SHP77 treated with DMSO at 0.1 percent for 48 hours (cell line): ENCODE results near the gene FNDC3A.
"Not testable (repeated sequence)": the region's sequence is repeated elsewhere in the genome, so short reads cannot be mapped to it uniquely, and the experiment has no call there.

Experiments used
- DNase-seq: peaks from one replicate; lab custom pipeline; 2025; lab: John Stamatoyannopoulos, UW

FNDC3A gene

DNA sequence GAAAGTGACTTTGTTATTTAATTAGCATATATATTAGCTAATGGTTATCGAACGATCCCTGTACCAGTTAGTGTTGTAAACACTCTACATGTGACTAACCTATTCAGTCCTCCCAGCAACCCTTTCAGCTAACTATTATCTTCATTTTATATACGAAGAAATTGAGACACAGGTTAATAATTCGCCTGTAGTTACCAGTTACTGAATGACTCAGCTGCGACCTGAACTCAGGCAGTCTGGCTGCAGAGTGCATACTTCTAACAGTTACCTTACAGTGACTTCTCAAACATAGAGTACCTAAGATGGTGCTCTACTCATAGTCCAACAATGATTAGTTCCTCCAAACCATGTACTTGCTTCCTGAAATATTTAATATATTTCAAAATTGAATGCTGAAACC, 117.7 kb downstream of the FNDC3A start:
- DNase-seq, result no peak

DNA sequence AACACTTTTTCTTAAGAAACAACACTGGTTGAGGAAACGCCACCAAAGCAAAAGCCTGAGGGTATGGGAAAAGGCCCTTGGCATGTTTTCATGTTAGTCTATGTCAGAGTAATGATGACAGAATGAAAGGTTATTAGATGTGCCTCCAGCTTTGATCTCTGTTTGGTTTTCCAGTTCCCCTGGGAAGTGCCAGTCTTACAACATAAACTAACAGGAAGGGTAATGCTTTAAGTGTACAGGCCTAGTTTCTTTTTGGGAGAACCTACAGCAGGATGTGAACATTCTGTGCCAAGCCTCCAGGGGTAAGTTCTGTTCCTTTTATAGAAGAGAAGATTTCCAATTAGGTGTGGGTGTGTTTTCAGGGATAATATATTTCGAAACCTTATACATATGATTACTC, 121.7 kb downstream of the FNDC3A start:
- DNase-seq, result no peak

DNA sequence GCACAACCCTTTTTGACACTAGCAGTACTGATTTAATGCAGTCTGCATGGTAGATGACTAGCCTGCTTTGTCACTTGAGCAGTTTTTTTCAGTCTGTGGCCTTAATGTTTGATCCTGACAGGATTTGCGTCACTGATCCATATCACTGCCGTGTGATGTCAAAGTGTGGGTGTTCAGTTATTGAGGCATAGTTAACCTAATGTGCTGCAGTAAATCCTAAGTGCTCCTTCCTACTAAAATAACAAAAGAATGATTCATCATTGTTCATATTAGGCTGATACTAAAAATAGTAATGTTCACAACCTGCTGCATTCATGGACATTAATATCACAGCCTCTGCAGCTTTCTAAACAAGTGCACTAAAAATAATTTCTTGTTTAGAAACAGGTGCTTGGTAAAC, 122.5 kb downstream of the FNDC3A start:
- peak; percentile 37 for DNase-seq

DNA sequence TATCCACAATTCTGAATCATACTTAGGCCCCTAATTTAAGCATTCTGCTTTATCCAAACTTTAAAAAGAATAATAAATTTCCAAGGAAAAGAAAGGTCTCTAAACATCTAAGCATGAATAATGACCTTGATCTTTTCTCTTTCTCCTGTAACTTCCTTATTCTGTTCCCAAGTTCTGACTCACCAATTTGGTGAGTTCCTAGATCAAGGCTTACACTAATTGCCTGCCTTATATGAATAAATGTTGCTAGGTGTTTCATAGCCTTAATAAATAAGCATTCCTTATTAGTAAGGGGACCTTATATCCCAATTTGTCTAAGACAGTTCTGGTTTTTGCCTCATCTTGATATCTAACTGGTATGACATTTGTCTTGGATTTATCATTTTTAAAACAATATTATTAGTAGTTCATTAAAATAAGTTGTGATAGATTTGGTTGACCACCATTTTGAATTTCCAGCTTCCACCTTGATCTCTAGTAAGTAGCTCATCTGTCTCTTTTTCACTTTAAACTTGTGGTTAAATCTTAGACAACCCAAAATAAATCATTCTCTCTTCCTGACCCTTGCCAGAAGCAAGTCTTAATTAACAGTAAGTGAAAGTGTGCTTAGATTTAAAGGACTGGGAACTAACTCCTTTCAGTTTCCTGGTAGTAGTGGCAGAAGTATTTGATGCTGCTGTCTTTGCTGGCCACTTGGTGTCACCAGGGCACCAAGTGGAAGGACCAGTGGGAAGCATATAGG, 123.2 kb downstream of the FNDC3A start:
- DNase-seq, result no peak

DNA sequence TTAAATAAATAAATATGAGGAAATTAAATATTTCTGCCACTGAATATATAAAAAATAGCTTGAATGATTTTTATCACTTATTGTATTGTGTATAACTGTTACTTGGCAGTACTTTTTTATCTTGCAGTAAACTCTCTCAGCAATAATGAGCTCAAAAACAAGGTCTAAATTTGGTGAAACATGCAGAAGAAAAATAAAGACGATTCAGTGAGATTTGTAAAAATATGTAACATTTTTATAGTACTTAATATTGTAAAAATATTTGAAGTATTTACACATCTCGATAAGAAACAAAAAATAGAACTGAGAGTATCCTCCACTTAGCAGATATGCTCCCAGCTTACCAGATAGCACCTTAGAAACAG, 123.8 kb downstream of the FNDC3A start:
- DNase-seq, result no peak

DNA sequence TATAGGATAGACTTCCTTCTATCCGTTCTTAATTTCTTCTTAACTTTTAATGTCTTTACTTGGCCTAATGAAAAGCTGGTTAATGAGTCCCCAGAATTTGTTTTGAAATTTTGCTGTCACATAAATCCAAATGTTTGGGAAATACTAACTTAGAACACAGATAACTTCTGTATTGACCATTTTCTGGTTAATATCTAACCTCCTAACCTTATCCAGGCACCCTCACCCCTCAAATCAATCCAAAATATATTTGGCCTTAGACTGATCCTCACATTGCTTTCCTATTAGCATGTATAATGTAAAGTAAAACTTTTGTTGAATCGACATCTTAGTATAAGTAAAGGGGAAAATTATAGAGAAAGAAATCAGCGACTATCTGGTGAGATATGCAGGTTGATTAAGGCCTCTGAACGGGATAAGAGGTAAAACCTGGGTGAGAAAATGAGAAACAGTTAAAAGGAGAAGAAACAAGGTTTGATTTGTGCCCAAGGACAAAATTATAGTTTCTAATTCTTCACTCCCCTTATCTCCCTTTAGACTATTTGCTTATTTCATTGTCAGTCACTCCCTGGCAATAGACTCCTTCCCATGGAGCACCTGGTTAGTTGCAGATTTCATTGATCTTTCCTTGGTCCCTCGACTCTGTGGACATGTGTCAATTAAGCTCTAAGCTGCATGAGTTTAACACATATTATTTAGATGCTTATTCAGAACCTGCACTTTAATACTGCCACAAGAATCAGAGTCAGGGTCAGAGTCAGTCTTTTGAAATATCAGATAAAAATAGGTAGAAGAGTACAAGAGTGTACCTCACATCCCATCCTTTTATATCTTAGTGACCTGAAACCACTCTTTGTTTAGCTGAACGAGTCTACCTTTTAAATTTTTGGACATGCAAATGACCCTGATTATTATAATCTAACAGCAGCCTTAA, 125.2 kb downstream of the FNDC3A start:
- no peak for DNase-seq

DNA sequence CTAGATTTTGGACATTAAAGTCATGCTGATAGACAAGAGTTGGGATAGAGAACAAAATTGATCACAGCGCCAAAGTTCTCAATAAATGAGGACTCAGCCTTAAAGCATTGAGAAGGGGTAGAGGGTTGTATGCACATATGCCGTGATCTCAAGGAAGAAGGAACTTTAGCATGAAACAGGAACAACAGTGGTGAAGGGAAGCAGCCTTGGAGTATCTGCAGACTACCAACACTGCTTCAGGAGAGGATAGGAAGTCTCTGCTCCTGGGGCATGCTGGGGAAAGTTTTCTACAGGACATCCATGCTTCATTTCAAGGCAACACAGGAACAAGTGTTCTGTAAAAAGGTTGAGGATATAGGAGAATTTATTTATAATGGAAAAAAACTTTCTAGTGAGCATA, 132.5 kb downstream of the FNDC3A start:
- DNase-seq, result no peak

DNA sequence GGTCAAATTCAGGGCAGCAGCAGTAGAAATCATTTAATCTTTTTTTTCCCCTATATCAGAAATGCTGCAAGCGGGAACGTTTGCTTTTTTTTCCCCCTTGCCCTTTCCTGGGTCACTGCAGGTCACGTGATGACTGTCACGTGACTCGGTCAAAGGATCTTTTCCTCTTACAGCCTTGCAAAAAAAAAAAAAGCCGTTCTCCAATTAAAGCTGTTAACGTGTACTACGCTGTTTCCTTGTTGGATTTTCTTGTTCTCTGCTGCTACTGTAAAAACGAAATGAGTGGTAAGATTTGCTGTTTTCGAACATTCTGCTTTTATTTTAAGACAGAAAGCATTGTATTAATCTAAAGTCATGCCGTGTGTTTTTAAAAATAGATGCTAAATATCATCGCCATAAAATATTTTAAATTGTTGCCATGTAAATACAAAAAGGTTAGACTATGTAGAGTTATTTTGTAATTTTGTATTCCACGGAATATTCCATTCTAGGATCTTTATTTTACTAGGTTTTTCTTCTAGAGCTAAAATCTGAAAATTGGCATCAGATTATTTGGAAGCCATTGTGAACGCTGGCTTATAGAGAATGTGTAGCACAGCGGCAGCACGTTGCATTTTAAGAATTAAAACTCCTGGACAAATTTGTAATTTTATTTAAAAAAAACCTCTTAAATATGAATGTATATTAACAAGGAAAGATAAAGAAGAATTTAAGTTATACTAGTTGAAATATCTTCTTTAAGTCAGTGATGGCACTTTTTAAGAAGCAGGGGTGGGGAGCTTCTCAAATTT, 134.6 kb downstream of the FNDC3A start:
- peak; percentile 62 for DNase-seq

DNA sequence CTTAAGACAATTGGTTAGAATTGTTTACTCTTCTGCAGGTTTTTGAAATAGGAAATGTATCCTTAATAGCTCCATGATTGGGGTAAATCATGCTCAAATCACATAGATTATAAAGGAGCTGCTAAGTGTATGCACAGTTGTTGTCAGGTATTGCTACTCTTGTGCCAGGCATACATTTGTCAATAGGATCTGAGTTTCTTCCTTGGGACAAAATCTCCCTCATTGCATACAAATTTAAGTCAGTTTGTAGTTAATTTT, 135.1 kb downstream of the FNDC3A start:
- DNase-seq, result no peak

DNA sequence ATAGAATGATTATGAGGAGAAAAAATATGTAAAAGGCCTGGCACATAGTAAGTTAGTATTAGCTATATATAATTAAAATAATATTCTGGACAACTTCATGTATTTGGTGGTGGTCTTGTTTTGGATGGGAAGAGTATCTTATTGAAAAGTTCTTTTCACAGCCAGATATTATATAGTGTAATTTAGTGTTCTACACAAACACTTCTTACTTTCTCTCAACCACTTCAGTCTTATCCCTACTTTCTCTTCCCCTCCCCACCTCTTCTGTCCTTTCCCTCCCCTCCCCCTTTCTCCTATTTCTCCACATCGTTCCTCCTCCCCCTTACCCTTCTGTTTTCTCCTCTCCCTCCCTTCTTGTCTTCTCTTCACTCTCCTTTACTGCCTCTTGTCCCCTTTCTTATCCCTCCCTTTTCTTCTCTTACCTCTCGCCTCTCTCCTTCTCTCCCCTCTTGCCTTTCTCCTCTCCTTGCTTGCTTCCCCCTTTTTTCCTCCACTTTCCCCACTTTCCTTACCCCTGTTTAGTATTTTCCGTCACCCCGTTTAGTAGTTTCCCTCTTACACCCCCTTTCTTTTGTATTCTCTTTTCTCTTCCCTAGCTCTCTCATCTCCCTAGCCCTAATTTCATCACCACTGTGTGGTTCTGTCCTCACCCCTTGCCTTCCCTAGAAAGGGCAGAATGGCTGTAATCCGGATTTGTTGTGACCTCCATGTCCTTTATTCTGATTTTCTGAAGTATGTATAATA, 137.2 kb downstream of the FNDC3A start:
- DNase-seq, result no peak

DNA sequence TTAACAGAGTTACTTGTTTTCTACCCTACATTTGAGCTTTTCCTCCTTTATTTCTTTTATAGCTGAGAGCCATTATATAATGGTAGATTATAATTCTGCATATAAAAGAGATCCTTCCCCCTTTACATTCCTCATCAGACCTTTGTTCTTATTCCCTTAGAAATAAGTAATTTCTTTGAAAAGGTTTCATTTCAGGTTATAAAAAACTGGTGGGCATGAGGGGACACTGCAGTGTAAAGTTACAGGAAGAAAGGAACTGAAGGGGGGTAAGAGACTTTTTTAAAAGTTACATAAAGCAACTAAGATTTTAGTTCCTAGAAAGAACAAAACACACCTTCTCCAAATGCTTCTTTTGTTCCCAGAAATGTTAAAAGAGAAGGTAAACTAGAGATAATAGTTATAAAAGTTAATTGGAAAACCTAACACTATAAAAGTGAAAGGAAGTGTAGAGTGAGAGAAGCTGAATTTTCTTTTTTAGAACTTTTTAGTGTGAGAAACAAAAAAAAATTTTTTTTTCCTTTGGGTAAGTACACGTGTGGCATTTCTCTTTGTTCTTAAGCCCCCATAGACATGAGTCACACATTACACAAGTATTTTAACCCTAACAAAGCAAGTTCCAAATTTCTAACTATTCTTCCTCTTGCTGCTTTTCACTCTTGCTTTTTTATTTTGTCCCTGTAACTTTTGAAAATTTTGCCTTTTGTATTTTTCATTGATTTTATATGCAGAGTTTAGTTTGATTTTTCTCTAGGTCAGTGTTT, 138.0 kb downstream of the FNDC3A start:
- no peak for DNase-seq

DNA sequence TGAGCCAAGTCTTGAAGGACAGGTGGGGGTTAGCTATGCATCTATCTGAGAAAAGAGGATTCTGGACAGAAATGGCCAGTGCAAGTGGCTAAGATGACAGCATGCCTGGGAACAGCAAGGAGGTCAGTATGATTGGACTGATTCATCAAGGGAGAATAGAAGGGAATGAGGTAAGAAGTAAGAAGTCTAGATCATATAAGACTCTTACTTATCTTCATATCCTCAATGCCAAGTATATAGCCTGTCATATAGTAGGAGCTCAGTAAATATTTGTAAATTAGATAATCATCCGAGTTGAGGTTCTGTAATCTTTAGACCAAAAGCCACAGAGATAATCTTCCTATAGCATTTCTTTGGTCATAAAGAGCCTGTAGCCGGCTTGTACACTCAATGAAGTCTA, 141.2 kb downstream of the FNDC3A start:
- no peak for DNase-seq

DNA sequence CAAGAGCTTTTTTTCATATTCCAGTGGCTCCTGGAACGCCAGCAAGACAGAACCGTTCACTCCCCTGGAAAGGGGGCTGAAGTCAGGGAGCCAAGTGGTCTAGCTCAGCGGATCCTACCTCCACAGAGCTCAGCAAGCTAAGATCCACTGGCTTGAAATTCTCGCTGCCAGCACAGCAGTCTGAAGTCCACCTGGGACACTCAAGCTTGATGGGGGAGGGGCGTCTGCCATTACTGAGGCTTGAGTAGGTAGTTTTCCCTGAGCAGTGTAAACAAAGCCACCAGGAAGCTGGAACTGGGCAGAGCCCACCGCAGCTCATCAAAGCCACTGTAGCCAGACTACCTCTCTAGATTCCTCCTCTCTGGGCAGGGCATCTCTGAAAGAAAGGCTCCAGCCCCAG, 142.7 kb downstream of the FNDC3A start:
- DNase-seq, result not testable (repeated sequence)

DNA sequence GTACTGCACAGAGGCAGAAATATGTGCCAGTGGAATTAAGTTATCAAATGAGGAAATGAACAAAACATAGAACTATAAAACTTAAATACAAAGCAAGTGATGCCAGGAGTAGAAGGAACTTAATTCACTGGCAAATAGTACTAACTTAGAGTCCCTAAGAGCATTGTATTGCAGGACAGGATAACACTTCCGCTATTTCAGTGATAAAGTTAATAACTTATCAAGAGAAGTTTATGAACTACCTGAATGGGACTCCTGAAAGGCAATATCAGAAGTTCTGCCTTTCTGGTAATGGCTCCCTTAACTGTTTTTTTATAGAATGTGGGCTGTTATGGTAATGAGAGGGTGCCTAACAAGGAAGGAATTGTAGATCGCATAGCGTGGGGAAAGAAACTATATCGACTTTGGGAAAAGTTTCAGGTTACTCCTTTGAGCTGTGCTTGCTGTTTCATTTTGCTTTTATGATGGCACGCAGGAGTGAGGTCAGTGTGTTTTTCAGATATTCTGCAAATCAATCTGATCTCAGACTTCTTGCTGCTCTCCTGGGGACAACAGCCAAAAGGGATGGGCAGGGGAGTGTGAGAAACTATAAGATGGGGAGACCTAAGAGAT, 149.1 kb downstream of the FNDC3A start:
- DNase-seq, result no peak

DNA sequence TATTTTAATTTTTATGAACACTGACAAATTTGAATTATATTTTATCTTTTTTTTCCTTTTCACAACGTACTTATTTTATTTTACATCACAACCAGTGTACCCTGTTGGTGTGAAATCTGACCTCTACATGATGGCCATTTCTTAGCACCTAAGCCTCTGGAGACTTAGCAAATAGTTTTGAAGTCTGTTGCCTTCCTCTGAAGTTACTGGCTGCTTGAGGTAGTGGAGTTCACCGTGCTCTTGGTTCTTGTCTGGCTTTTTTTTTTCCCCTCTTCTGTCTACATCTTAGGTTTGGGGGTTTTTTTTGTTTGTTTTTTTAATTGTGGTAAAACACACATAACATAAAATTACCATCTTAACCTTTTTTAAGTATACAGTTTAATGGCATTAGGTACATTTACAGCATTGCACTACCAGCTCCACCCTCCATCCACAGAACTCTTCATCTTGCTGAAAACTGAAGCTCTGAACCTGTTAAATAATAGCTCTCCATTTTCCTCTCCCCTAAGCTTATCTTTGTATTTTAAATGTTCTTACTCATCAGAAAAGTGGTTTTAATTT, 150.3 kb downstream of the FNDC3A start:
- DNase-seq, result no peak

DNA sequence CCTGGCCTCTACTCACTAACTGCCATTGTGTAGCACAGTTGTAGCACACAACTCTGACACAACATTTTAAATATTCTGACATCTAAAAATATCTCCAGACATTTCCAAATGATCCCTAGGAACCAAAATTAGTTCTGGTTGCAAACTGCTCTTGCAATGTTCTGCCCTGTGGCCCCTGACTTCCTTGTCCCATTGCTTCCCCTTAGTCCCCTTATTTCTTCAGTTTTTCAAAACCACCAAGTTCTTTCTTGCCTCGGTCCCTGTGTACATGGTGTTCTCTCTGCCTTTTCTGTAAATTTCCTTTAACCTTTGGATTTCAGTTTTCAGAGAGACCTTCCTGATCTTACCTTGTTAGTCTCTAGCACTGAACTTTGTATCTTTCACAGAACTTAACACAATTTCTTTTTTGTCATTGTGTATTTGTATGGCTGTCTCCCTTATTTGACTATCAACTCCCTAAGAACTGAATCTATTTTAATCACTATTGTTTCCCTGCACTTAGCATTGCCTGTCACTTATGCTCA, 156.8 kb downstream of the FNDC3A start:
- no peak for DNase-seq

DNA sequence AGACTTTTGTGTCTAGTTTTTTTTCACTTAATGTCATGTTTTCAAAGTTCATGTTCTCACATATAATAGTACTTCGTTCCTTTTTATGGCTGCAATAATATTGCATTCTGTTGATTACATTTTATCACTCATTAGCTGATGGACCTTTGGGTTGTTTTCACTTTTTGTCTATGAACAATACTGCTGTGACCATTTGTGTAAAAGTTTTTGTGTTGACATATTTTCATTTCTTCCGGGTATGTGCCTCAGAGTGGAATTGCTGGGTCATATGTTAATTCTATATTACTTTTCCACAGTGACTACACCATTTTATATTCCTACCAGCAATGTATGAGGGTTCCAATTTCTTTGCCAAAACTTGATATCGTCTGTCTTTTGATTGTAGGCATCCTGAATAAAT, 158.6 kb downstream of the FNDC3A start:
- no peak for DNase-seq

DNA sequence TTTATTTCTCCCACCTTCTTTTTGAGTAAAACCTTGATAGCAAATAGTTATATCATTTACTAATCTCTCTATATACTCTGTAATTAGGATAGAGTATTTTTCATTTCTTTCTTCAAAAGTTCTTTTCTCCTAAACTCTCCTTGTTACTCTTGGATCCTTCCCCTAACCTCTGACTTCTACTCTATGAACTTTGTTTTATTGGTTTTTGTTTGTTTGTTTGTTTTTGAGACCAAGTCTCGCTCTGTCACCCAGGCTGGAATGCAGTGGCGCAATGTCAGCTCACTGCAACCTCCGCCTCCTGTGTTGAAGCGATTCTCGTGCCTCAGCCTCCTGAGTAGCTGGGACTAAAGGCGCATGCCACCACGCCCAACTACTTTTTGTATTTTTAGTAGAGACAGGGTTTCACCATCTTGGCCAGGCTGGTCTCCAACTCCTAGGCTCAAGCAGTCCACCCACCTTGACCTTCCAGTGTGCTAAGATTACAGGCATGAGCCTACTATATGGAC, 161.5 kb downstream of the FNDC3A start:
- DNase-seq, result not testable (repeated sequence)

DNA sequence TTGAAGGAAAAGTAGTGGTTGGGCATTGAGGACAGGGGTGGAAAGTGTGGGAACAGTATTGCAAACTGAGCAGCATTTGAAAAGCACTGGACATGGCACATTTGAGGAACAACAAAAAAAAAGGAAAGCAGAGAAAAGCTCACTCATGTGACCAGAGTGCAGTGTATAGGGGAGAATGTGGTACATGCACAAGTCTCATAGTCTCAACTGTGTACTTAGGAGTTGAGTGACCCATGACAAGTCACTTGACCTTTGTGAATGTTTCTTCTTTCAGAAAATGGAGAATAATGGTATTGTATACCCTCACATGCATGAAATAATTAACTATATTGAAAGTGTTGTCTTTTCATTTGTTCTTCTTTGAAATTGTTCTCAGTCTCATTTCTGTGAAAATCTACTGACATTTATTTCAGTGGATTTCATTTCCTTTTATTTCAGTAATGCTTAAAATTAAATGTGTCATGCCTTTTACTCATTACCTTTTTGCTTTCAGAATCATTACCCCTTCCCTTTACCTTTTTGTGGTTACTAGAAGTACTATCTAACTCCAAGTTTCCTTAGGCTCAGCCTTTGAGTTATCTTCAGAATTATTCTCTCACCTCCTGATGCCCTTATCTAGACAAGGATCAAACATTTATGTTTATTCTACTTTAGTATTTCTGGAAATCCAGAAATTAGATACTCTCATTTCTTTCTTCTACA, 165.3 kb downstream of the FNDC3A start:
- no peak for DNase-seq

DNA sequence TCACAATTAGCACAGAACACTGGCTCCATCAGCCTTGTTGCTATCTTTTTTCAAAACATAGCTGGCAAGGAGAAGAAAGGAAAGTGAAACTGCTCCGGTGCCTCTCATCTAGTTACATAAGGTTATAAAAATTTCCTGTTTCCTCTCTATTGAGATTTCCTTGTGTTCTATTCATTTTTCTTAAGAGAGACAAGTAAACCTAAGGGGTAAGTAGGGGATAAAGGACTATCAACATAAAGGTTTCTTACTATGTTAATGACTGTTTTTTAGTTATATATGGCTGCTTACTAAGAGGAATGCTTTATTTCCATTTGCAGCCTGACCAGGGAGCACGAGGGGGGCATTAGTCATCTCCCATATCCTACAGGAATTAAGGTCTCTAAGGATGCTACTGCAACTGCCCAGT, 171.2 kb downstream of the FNDC3A start:
- no peak for DNase-seq
